NCI-H2107 (cell line): Measurements from ENCODE around the gene HPCAL4.

Source experiments
- DNase-seq: peaks from one replicate; lab custom pipeline; 2025; lab: John Stamatoyannopoulos, UW

HPCAL4 gene

GRCh38 chr1:39649636-39650185 is 41.5 kb downstream of the HPCAL4 start:
- no peak for DNase-seq

GRCh38 chr1:39648496-39648895 is 42.7 kb downstream of the HPCAL4 start:
- no peak for DNase-seq

- no peak for DNase-seq
These were observed 44.0 kb downstream of the HPCAL4 start for GRCh38 chr1:39647247-39647646.

- DNase-seq = no peak
These were observed 44.8 kb downstream of the HPCAL4 start for GRCh38 chr1:39646232-39647081.

GRCh38 chr1:39645411-39646043 is 45.7 kb downstream of the HPCAL4 start:
- DNase-seq = no peak

- DNase-seq = no peak
These were observed 47.5 kb downstream of the HPCAL4 start for GRCh38 chr1:39643705-39644104.

- no peak for DNase-seq
These were observed 48.4 kb downstream of the HPCAL4 start for GRCh38 chr1:39642796-39643195.

GRCh38 chr1:39640861-39641260 is 50.4 kb downstream of the HPCAL4 start:
- DNase-seq = no peak

- DNase-seq = peak; percentile 100
These were observed 51.7 kb downstream of the HPCAL4 start, which contains the start of gene HEYL for GRCh38 chr1:39639305-39640130. TSS of gene HEYL (minus strand) at chr1:39639643. CDS start at chr1:39639625, 18 bp downstream.

- no peak for DNase-seq
These were observed 52.3 kb downstream of the HPCAL4 start for GRCh38 chr1:39638965-39639304.

GRCh38 chr1:39637361-39637760 is 53.9 kb downstream of the HPCAL4 start:
- no peak for DNase-seq

- no peak for DNase-seq
These were observed 55.4 kb downstream of the HPCAL4 start for GRCh38 chr1:39635871-39636210.

GRCh38 chr1:39635205-39635870 is 55.9 kb downstream of the HPCAL4 start:
- DNase-seq = no peak

- DNase-seq = no peak
These were observed 57.8 kb downstream of the HPCAL4 start for GRCh38 chr1:39633422-39633821.

- DNase-seq = peak; percentile 100
These were observed 58.4 kb downstream of the HPCAL4 start for GRCh38 chr1:39632682-39633417.

- DNase-seq = no peak
These were observed 58.9 kb downstream of the HPCAL4 start for GRCh38 chr1:39632323-39632681.

- DNase-seq = no peak
These were observed 59.6 kb downstream of the HPCAL4 start for GRCh38 chr1:39631361-39632322.

GRCh38 chr1:39628807-39629350 is 62.4 kb downstream of the HPCAL4 start:
- no peak for DNase-seq
